AG20443 (cell line): ENCODE data around the gene ADSL.
A peak's percentile ranks its signal among the peaks of the same experiment; 100 is the strongest.
"Not testable (repeated sequence)": the region's sequence is repeated elsewhere in the genome, so short reads cannot be mapped to it uniquely, and the experiment has no call there.

Source experiments
- DNase-seq: peaks from one replicate; pipeline ENCODE4 v3.0.0; 2012; ENCODE audit warnings: low spot score, mixed read lengths

Gene ADSL

GRCh38 chr22:40346185-40347118 is at the start of gene ADSL:
Gene ADSL (plus strand): TSS chr22:40346500. CDS start chr22:40346559, 59 bp downstream.
- DNase-seq = peak; percentile 96

DNA sequence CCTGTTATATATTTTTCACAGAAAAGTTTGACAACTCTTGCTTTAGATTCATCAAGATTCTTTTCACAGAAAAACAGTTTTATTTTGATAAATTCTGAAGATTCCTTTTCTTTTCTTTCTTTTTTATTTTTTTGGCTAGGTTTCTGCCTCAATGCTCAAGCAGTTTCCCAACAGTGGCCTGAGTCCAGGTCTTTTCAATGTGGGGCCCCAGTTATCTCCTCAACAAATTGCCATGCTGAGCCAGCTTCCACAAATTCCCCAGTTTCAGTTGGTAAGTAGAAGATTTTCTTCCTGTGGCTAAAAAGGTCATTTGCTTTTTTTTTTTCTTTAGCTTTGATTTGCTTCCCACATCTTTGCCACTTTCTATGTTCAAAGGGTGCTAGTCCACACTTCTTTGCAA is 46.0 kb upstream of the ADSL start:
- DNase-seq = no peak

DNA sequence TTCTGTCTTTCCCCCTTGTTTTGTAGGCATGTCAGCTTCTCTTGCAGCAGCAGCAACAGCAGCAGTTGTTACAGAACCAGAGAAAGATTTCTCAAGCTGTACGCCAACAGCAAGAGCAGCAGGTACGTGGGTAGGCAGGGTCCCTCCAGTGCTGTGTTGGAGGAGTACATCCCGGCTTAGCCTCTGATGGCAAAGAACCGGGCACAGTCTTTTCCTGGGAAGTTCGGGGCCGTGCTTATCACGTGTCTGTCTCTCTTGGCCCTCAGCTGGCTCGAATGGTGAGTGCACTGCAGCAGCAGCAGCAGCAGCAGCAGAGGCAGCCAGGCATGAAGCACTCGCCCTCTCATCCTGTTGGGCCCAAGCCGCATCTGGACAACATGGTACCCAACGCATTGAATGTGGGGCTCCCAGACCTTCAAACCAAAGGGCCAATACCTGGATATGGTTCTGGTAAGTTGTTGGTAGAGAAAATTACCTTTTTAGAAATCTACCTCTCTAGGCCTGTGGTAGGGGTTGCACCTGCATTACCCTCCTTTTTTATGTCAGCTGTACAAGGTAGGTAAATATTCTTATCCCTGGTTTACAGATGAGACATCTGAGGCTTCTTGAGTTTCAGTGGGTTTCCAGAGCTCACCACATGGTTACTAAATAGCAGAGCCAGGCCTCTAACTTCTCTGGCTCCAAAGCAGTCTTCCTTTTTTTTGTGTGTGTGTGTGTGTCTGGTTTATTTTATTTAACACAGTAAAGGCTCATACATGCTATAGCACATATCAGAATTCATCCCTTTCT is 45.2 kb upstream of the ADSL start:
- DNase-seq = no peak

DNA sequence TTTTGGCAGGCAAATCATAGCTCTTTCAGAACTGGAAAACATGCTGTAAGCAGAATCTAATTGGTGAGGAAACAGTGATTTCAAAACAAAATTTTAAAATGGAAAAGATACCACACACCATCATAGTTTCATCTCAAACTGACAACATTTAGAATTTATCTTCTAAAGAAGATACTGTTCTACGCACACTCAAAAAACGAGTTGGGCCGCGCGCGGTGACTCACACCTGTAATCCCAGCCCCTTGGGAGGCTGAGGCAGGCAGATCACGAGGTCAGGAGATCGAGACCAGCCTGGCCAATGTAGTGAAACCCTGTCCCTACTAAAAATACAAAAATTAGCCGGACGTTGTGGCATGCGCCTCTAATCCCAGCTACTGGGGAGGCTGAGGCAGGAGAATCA is 44.2 kb upstream of the ADSL start:
- no peak for DNase-seq

DNA sequence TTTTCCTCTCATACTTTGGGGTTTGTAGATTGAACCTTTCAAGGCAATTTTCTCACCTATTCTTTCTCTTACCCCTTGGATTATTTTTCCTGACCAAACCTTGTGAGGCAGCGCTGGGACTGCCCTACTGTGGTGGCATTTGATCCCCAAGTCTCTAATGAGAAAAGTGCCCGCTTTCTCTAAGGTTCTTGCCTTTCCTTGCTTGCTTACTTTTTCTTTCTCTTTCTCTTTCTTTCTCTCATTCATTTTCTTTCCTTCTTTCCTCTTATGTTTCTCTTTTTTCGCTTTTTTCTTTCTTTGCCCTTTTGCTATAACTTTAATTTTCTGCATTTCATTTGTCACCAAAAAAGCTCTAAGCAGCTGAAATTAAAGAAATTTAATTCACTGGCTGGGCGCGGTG is 40.7 kb upstream of the ADSL start:
- DNase-seq = no peak

DNA sequence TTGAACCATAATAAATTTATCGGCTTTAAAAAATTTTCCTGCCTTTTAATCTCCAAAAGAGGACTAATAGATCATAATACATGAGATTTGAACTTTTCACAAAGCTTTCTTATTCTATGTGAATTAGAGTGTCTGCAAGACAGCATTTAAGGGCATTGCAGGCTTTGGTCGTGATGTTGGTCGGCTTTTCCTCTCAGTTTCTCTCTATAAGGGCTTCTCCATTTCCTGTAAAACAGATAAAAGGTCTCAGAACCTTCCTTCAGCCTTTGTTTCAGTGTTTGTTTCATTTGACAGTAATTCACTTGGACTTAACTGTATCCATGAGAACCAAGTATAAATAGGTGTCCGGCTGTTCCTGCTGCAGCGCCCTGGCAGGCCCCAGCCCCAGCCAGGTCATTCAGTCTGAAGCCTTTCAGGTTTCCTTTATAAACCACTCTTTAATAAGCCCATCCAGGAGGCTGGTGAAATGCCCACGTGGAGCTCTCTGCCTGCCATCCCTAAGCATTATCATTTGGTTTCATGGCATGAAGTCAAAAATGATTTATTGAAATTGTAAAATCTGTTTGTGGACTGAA is 37.2 kb upstream of the ADSL start:
- no peak for DNase-seq

- DNase-seq = no peak
Observed at GRCh38 chr22:40309631-40310030, 36.7 kb upstream of the ADSL start.

DNA sequence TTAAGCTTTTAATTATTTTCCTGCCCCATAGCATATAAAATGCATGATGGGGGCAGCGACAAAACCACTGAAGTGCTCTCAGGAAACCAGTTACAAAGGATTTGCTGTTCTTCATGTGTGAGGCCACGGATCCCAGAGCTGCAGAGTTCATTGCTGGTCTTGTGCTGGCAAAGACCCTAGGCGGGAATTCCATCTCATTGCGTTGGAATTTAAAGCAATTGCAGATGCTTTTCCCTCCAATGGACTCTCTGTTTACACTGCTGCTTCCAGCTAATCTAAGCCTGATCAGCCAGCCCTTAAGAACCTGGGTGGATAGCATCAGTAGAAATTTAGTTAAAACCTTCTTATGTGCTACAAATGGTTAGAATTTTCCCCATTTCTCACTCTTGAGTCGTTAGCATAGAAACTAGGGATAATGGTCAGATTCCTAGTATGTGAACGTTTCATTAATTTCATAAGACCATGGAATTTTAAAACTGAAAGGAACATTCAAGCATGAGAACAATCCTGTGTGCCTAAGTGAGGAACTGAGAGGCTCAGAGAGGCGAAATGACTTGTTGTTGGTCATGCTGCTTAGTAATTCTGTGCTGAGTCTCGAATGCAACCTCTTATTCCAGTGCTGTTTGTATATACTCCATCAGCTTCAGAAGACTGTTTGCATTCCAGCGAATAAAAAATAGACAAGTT is 36.1 kb upstream of the ADSL start:
- peak; percentile 92 for DNase-seq

DNA sequence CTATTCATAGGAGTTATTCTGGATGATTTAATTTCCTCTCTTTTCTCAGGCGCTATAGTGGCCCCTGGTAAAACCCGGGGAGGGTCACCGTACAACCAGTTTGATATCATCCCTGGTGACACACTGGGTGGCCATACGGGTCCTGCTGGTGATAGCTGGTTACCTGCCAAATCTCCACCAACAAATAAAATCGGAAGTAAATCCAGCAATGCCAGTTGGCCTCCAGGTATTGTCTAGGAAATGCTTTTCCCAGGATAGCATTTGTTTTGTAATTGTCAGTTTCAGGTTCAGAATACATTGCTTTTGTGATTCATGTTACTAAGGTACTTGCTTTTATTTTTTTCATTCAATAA is 35.6 kb upstream of the ADSL start:
- no peak for DNase-seq

GRCh38 chr22:40311646-40312045 is 34.7 kb upstream of the ADSL start:
- DNase-seq = not testable (repeated sequence)

DNA sequence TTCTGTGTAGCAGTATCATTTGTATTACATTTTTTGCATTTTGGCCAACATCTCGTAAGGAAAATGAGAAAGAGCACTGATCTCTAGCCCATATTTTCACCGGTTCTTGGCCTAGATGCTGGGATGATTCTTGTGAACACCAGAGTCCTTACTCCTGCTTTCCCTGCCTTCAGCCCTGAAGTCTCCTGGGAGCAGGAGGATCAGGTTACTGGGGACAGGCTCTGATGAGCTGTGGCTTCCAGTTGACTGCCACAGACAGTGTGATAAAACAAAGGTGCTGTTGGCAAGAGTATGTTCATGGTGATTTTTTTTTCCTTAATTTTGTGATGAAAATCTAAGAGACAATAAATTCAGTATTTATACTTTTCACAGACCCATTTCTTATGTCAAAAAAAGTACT is 34.2 kb upstream of the ADSL start:
- DNase-seq = no peak

DNA sequence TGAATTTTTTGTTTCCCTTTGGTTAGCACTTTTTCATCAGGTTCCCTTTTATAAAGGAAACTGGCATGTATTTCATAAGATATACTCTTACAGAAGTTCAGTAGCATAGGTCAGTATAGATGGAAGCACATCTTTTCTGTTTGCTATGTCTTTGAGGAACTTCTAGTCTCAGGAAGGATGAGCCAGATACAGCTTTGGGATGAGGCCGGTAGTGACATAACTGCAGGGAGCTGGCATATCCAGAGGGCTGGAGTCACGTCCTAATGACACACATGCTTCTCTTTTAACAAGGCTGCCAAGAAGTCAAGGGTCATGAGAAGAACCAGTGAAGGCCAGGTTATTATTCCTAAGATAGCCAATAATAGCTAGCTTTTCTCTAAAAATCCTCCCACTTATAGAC is 33.3 kb upstream of the ADSL start:
- DNase-seq = no peak

GRCh38 chr22:40314041-40314440 is 32.3 kb upstream of the ADSL start:
- DNase-seq = no peak

DNA sequence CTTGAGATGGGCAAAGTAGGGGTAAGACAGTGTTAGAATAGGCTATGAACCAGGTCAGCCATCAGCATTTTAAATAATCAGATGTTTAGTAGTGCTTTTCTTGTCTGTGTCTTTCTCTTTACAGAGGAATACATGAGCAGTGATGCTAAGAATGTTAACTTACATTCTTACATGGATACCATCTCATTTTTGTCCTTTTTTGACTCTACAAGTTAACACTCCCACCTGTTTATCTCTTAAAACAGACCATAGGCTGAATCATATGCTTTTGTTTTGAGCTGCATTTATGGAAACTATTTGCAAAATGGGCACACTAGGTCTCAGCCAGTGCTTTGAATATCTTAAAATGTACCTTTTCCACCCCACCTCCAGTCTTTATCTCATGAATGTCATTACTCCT is 25.6 kb upstream of the ADSL start:
- DNase-seq = no peak

GRCh38 chr22:40322021-40322420 is 24.3 kb upstream of the ADSL start:
- no peak for DNase-seq

DNA sequence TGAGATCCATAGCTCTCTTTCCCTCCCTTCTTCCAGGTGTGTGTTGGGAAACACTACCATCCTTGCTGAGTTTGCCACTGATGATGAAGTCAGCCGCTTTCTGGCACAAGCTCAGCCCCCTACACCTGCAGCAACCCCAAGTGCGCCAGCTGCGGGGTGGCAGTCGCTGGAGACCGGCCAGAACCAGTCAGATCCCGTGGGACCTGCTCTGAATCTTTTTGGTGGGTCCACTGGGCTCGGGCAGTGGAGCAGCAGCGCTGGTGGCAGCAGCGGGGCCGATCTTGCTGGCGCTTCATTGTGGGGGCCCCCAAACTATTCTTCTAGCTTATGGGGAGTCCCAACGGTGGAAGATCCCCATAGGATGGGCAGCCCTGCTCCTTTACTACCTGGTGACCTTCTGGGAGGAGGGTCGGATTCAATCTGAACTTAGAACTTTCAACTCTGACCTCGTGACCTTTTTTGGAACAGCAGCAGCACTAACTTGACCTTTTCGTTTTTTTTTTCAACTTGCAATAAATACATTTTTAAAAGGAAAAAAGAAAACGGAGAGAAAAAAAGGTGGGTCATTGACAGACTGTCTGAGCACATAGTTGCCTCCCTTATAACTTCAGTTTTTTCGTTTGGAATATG is 23.4 kb upstream of the ADSL start:
- no peak for DNase-seq

DNA sequence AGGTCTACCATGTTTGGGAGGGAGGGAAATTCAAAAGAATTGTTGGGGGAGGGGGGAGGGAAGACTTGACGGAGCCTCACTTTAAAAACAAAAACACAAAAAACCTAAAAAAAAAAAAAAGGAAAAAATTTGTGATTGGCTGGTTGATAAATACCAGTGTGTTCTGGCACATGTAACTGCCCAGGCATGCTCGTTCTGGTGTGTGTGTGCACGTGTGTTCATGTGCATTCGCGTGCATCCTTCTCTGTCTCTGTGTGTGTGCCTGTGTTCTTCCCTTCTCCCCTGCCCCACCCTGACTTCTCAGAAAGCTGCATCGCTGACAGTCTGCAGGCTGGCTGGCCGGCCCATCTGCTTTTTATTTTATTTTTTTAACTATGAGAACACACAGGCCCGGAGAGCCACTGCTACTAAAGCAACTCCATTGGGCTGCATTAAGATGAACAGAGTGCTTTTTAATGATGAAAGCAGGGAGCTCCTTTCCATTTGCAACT is 22.6 kb upstream of the ADSL start:
- DNase-seq = peak; percentile 48

DNA sequence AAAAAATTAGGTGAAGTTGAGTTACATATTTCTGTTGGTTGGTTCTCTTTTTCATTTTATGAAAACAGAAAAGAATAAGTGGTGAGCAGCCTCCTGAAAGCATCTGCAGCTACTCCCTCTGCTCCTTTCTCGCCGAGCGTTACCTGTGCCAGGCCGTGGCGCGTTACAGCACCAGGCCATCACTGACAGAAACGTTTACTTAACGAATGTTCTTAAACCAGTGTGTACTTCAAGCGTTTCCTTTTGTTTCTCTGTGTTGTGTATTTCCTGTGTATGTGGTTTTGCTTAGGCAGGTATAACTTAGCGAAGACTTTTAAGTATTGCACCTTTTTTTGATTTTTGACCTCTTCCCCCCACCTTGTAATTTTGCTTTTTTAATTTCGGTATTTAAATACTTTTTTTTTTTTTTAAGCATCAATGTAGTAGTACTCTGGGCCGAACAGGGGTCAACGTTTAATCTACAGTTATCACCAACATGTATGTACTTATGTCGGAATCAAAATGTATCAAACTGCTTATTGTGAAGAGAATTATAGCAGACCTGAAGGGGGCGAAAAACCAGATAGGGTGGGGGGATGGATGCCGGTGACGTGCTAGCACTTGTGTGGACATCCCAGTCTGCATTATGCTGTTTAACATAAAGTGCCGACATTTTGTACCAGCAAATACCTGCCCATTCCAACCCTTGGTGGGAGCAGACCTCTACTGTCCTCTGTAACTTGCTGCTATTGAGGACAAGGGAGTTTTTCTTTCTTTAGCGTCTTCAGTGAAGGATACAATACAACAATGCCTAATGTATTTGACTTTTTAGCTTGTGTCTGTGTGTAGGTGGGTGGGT is 21.6 kb upstream of the ADSL start:
- no peak for DNase-seq

- no peak for DNase-seq
Observed at GRCh38 chr22:40325315-40325714, 21.0 kb upstream of the ADSL start.

DNA sequence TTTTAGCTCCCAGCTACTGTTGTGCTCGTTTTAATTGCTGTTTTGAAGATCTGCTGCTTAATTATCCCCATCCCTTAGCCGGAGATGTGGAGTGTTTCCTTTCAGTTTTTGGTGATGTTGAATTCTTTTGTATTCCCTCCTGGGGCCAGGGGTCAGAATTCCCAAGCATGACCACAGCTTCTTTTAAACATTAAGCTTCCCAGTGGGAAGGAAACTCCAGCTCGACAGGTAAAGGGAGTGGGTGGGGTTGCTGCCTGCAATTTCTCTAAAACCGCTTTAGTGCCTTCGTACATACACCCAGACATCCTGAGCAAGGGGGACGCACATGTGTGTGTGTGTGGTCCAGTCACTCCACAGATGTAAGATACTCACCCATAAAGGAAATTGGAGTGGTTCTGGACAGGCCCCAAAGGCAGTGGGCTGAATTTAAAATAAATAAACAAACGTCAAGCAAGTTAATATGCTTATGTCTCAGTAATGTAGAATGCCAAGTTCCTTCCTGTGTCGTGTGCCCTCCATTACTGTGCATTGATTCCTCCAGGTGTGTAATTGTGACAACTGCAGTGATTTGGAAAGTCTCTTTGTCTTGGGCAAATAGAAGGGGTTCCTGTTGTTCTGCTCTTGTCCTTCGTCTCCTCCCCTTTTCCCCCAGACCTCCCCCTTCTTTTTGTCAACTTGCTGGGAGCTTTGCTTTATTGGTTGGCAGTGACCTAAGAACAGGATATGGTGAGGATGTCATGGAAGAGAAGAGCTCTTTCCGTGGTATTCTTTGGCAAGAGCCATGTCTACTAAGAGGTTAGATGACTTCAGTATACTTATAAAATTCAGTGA is 19.2 kb upstream of the ADSL start:
- no peak for DNase-seq
